Fibroblast of mammary gland (primary cell): Measurements from ENCODE around the gene LDAH.

Experiments used
- DNase-seq: peaks from one replicate; pipeline ENCODE4 v3.0.0-alpha.2; 2010; ENCODE audit warnings: low read depth
- H3K4me3 ChIP-seq: 2 replicates; pipeline ENCODE4 v1.5.1; 2011; ENCODE audit warnings: low read depth, mild to moderate bottlenecking, low read length, moderate library complexity; ENCODE audit not compliant: control insufficient read depth
- CTCF ChIP-seq: conservative IDR thresholded peaks from 2 replicates; pipeline ENCODE4 v1.5.1; 2011; ENCODE audit warnings: low read depth, low read length, inconsistent platforms; ENCODE audit not compliant: control insufficient read depth, insufficient read depth

Gene LDAH

GRCh38 chr2:20665243-20666004 is 157.5 kb downstream of the LDAH start:
- H3K4me3 ChIP-seq, result no peak overlapping the region
- no peak for DNase-seq
- TF ChIP-seq CTCF, result no peak

DNA sequence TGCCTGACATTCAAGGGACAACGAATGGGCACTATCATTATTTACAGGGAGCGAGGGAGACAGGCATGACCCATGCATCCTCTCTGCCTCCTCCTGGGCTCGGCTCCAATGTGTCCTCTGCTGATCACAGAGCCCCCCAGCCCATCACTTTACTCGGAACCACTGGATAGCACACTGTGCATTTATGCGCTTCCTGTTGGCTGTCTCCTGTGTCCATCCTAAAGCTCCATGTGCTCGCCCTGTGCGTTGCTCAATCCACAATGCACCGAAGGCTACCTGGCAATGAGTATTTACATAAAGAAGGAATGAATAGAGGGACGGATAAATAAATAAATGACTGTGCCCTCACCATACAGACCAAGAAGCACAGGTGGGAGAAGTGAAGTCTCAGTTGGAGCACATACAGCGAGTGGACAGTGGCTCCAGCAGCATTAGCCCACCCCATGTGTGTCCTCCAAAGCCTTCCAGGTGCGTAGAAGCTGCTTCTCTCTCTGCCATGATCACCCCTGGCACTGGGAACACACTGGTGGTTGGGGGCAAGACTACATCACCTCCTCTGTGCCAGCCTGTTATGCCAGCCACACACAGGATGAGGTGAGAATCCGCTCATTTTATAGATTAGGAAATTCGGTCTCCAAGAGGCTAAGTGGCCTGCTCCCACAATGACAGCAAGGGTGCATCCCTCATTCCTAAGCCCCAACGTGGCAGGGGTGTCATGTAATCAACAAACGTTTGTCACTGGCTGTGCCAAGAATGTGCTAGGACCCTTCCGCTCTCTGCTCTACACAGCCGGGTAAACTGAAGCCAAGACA is 158.3 kb downstream of the LDAH start:
- H3K4me3 ChIP-seq, result no peak overlapping the region
- DNase-seq, result no peak
- TF ChIP-seq CTCF, result no peak

DNA sequence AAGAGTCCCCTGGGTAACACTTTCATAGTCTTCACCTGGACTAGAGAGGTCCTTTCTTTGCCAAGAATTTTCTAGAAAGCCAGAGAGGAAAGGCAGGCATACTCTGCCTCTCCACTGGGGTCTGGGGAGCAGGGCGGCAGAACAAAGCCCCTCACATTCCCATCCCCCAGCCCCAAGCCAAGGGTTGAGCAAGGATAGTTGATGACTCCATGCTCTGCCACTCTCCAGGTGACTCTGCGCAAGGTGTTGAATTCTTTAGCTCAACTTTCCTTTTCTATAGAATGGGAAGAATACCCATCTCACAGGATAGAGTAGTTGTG is 158.9 kb downstream of the LDAH start:
- no peak for TF ChIP-seq CTCF
- no peak for DNase-seq
- H3K4me3 ChIP-seq, result no peak overlapping the region

GRCh38 chr2:20663196-20664070 is 159.5 kb downstream of the LDAH start:
- no peak overlapping the region for H3K4me3 ChIP-seq
- DNase-seq, result no peak
- no peak for TF ChIP-seq CTCF

GRCh38 chr2:20662308-20662937 is 160.5 kb downstream of the LDAH start:
- TF ChIP-seq CTCF, result no peak
- DNase-seq, result no peak
- H3K4me3 ChIP-seq, result no peak overlapping the region
